GM23248 (cell line): Measurements from ENCODE around the gene RASSF1. TPM values are rescaled to one million over a fixed set of nuclear protein-coding genes. Genes with fewer than 3 reads are reported as not detected.

ENCODE experiments used
- DNase-seq: peaks from one replicate; pipeline ENCODE4 v3.0.0-alpha.2; 2015
- H2AFZ ChIP-seq: fragments of 200-600 bp; sonication (generic); 2 replicates; pipeline ENCODE4 v1.6.1; 2016; ENCODE audit warnings: antibody characterized with exemption
- H3F3A ChIP-seq: fragments of 200-600 bp; sonication (generic); 2 replicates; pipeline ENCODE4 v1.6.1; 2016; ENCODE audit warnings: mild to moderate bottlenecking, antibody characterized with exemption, mixed run types; ENCODE audit not compliant: insufficient read depth
- H3K27ac ChIP-seq: fragments of 200-600 bp; sonication (generic); 2 replicates; pipeline ENCODE4 v1.5.1; 2016; ENCODE audit warnings: mild to moderate bottlenecking
- H3K27me3 ChIP-seq: fragments of 200-600 bp; sonication (generic); replicated peaks from 2 replicates; pipeline ENCODE4 v1.6.1; 2016; ENCODE audit warnings: mild to moderate bottlenecking; ENCODE audit not compliant: insufficient read depth
- H3K36me3 ChIP-seq: fragments of 200-600 bp; sonication (generic); 2 replicates; pipeline ENCODE4 v1.6.1; 2016; ENCODE audit warnings: low read depth, mild to moderate bottlenecking
- H3K4me1 ChIP-seq: fragments of 200-600 bp; sonication (generic); 2 replicates; pipeline ENCODE4 v1.6.1; 2016; ENCODE audit warnings: mild to moderate bottlenecking; ENCODE audit not compliant: insufficient read depth
- H3K4me2 ChIP-seq: fragments of 200-600 bp; sonication (generic); one replicate; pipeline ENCODE4 v1.6.1; 2016; ENCODE audit warnings: mild to moderate bottlenecking; ENCODE audit not compliant: unreplicated experiment
- H3K4me3 ChIP-seq: fragments of 200-600 bp; sonication (generic); 2 replicates; pipeline ENCODE4 v1.5.1; 2016; ENCODE audit warnings: mild to moderate bottlenecking
- H3K79me2 ChIP-seq: fragments of 200-600 bp; sonication (generic); 2 replicates; pipeline ENCODE4 v1.6.1; 2016; ENCODE audit warnings: mild to moderate bottlenecking; ENCODE audit not compliant: insufficient read depth
- H3K9ac ChIP-seq: fragments of 200-600 bp; sonication (generic); 2 replicates; pipeline ENCODE4 v1.6.1; 2016; ENCODE audit warnings: mild to moderate bottlenecking
- H3K9me2 ChIP-seq: fragments of 200-600 bp; sonication (generic); 2 replicates; pipeline ENCODE4 v1.6.1; 2016; ENCODE audit warnings: mixed run types, mild to moderate bottlenecking, moderate library complexity; ENCODE audit not compliant: insufficient read depth
- H3K9me3 ChIP-seq: fragments of 200-600 bp; sonication (generic); one replicate; pipeline ENCODE4 v1.6.1; 2017; ENCODE audit warnings: low read depth
- H4K20me1 ChIP-seq: fragments of 200-600 bp; sonication (generic); 2 replicates; pipeline ENCODE4 v1.6.0; 2016; ENCODE audit not compliant: insufficient read depth
- EZH2 ChIP-seq: fragments of 200-600 bp; sonication (generic); IDR thresholded peaks from 2 replicates; pipeline ENCODE4 v1.6.1; 2018; ENCODE audit warnings: antibody characterized with exemption, mild to moderate bottlenecking; ENCODE audit not compliant: insufficient read depth, poor library complexity, severe bottlenecking
- EZH2phosphoT487 ChIP-seq: fragments of 200-600 bp; sonication (generic); IDR thresholded peaks from 2 replicates; pipeline ENCODE4 v1.6.1; 2018; ENCODE audit warnings: antibody characterized with exemption, moderate library complexity, mild to moderate bottlenecking, low read depth; ENCODE audit not compliant: insufficient read depth
- WGBS, 2 experiments: methylation state at CpG; one replicate each; pipeline ENCODE4 v1.1.6; 2015 to 2017; ENCODE audit warnings: low lambda C conversion rate in 2 of 2, low coverage in 1 of 2; ENCODE audit errors: missing lambda C conversion rate in 2 of 2; 5-methylcytosine and 5-hydroxymethylcytosine counted together
- in situ Hi-C: fragments of 300-500 bp; cut with MboI; formaldehyde crosslinking; loops from 2 replicates; pipeline ENCODE4 v1.15.0; 2020
- polyA plus RNA-seq: library from polyadenylated mRNA; unstranded; fragments of >200 nt; fragmentation: Nextera tagmentation; extraction: Ambion mirVana; gene quantifications from 2 replicates; pipeline ENCODE4 v1.2.1, GENCODE V29; 2016
- total RNA-seq: library from RNA; depleted of rRNA; stranded (reverse); fragments of >200 nt; shearing (Covaris generic); gene quantifications from 2 replicates; pipeline ENCODE4 v1.2.3, GENCODE V29; 2014

The RASSF1 gene
- total and polyA plus RNA-seq, 2 experiments from 2014 or later = 56.4 to 57.5 TPM

DNA sequence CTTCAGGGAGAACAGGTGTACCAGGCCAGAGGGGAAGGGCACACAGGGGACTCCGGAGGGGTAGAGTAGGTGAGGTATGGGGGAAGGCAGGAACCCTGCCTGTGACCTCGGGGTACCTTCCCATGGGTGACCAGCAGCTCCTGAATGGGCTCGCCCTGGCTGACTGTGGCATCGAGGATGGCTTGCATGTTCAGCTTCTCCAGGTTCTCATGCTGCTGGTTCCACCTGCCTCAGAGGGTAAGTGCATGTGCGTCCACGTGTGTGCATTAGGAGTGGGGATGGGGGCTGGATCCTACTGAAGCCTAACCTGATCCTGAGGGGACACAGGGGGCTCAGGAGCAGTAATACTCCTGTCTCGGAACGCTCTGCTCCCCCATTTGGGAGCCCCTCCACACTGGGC is 4.4 kb upstream of the RASSF1 start:
- TF ChIP-seq EZH2phosphoT487 = no peak
- TF ChIP-seq EZH2 = no peak
- peak overlapping the region; percentile 55; the same call in 1 of the 2 replicates for H3K9ac ChIP-seq
- H3K4me1 ChIP-seq = peaks cover 11% of the 10 kb centered on the region; the same call in 1 of the 2 replicates
- H4K20me1 ChIP-seq = no peaks in the 10 kb centered on the region
- no peak for DNase-seq
- peak overlapping the region; percentile 100 for H3K4me2 ChIP-seq
- H3K27ac ChIP-seq = no peak overlapping the region
- no peaks in the 10 kb centered on the region for H3K36me3 ChIP-seq
- no peaks in the 10 kb centered on the region for H3K9me2 ChIP-seq
- 0 out of 2 replicates have a peak, but pooled peaks cover 8% of the 10 kb centered on the region for H3F3A ChIP-seq
- peak overlapping the region; percentile 83 for H2AFZ ChIP-seq
- 65 to 72% methylated on average over 8 of the region's 8 CpGs for WGBS, 2 experiments
- in situ Hi-C loops = loop anchor here (10.0 kb wide), 1 partner anchor 190 kb away; no protein-coding TSS in a partner anchor
- no peaks in the 10 kb centered on the region for H3K9me3 ChIP-seq
- H3K79me2 ChIP-seq = peaks cover 15% of the 10 kb centered on the region
- peak overlapping the region; percentile 76 for H3K4me3 ChIP-seq
- no peaks in the 10 kb centered on the region for H3K27me3 ChIP-seq

DNA sequence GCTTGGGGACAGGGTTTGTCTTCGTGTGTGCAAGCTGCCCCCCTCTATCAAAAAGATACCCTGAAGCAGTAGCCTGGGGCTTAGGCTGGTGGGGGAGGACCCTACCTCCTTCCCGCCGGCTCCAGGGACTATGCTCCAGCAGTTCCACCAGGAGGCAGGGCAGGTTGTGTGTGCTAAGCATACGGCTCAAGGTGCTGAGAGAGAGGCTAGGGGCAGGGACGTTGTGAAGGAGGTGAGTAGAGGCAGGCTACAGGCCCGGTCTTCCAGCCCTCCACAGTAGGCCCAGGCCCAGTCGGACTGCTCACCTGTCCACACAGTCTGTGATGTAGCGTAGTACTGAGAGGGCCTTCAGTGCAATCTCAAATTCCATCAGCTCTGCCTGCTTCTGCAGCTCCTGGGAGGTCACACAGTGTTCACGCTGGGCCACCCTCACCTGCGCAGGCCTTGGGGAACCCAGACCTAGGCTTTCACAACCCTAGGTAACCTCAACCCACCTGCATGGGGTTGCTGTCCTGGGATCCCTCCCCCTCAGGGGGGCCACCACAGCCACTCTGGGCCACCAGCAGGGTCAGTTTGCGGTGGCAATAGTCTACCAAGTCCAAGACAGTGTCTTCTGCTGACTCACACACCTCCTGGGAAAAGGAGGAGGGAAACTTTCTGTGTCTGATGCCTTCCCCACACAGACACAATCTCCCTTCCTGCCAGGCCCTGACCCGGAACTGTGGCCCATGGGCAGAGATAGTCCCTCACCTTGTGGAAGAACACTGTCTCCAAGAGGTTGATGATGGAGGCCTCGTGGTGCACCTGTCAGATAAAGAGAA is 2.4 kb upstream of the RASSF1 start:
- WGBS, 2 experiments = 85% methylated on average over 13 of the region's 13 CpGs
- Histone ChIP-seq H3K9me2 (no peaks in the 10 kb centered on the region), H3K27ac (no peak overlapping the region), H3F3A (peaks cover 25% of the 10 kb centered on the region), H3K79me2 (peaks cover 23% of the 10 kb centered on the region), H4K20me1 (no peaks in the 10 kb centered on the region), H3K36me3 (no peaks in the 10 kb centered on the region), H3K9ac (no peak overlapping the region), H3K4me1 (peaks cover 24% of the 10 kb centered on the region), H3K9me3 (no peaks in the 10 kb centered on the region), H3K4me3 (no peak overlapping the region), H3K27me3 (no peaks in the 10 kb centered on the region), H2AFZ (no peak overlapping the region), H3K4me2 (no peak overlapping the region)
- TF ChIP-seq EZH2phosphoT487 (no peak), EZH2 (no peak)
- in situ Hi-C loops = loop anchor here (10.0 kb wide), 1 partner anchor 192 kb away; no protein-coding TSS in a partner anchor
- DNase-seq = no peak

GRCh38 chr3:50341996-50342650 is 1.5 kb upstream of the RASSF1 start:
- no peak overlapping the region for H3K27ac ChIP-seq
- H3K9ac ChIP-seq = no peak overlapping the region
- peaks cover 25% of the 10 kb centered on the region for H3K4me1 ChIP-seq
- WGBS, 2 experiments = 82 to 90% methylated on average over 9 to 13 of the region's 13 CpGs
- no peaks in the 10 kb centered on the region for H3K9me2 ChIP-seq
- TF ChIP-seq EZH2 (no peak), EZH2phosphoT487 (no peak)
- H3K79me2 ChIP-seq = peaks cover 27% of the 10 kb centered on the region
- no peak overlapping the region for H3K4me2 ChIP-seq
- no peak overlapping the region for H3K4me3 ChIP-seq
- H4K20me1 ChIP-seq = no peaks in the 10 kb centered on the region
- H3K36me3 ChIP-seq = no peaks in the 10 kb centered on the region
- H3K9me3 ChIP-seq = no peaks in the 10 kb centered on the region
- in situ Hi-C loops = loop anchor here (10.0 kb wide), 1 partner anchor 193 kb away; no protein-coding TSS in a partner anchor
- H3F3A ChIP-seq = peaks cover 28% of the 10 kb centered on the region
- no peaks in the 10 kb centered on the region for H3K27me3 ChIP-seq
- no peak overlapping the region for H2AFZ ChIP-seq
- DNase-seq = no peak

GRCh38 chr3:50341537-50341936 is 901 bp upstream of the RASSF1 start:
- peaks cover 27% of the 10 kb centered on the region for H3F3A ChIP-seq
- H3K27ac ChIP-seq = no peak overlapping the region
- H3K9me3 ChIP-seq = no peaks in the 10 kb centered on the region
- H3K79me2 ChIP-seq = peaks cover 32% of the 10 kb centered on the region
- 76 to 86% methylated on average over 9 of the region's 9 CpGs for WGBS, 2 experiments
- no peak overlapping the region for H2AFZ ChIP-seq
- no peaks in the 10 kb centered on the region for H3K27me3 ChIP-seq
- H3K4me3 ChIP-seq = peak overlapping the region; percentile 89
- no peaks in the 10 kb centered on the region for H3K9me2 ChIP-seq
- no peaks in the 10 kb centered on the region for H4K20me1 ChIP-seq
- H3K36me3 ChIP-seq = no peaks in the 10 kb centered on the region
- TF ChIP-seq EZH2 (no peak), EZH2phosphoT487 (no peak)
- DNase-seq = no peak
- in situ Hi-C loops = loop anchor here (10.0 kb wide), 1 partner anchor 193 kb away; no protein-coding TSS in a partner anchor
- H3K9ac ChIP-seq = peak overlapping the region; percentile 92
- peaks cover 25% of the 10 kb centered on the region for H3K4me1 ChIP-seq
- peak overlapping the region; percentile 90 for H3K4me2 ChIP-seq
